ENCODE data around the gene SNX21. TPM values are rescaled to one million over a fixed set of nuclear protein-coding genes. Genes with fewer than 3 reads are reported as not detected.

SNX21 gene
- total RNA-seq, 1 experiment from 2014 or later, result 9.8 TPM

GRCh38 chr20:45878076-45878761 lies 44.6 kb downstream of the SNX21 start:
- ChIA-PET POLR2A (ENCODE audit: unreplicated experiment) (no interaction called here), CTCF (no interaction called here)
- Histone ChIP-seq H3F3A (ENCODE audit: insufficient read depth, low read depth) (peaks cover 13% of the 10 kb centered on the region; the same call in 1 of the 2 replicates), H3K4me3 (no peak overlapping the region), H2AFZ (no peak overlapping the region), H3K9me2 (ENCODE audit: insufficient read depth) (no peaks in the 10 kb centered on the region), H3K27ac (no peak overlapping the region), H3K9me3 (ENCODE audit: insufficient read depth, low read depth) (no peaks in the 10 kb centered on the region), H3K4me1 (replicated peaks; ENCODE audit: insufficient read depth) (peaks cover 11% of the 10 kb centered on the region), H3K27me3 (ENCODE audit: insufficient read depth, low read depth) (no peaks in the 10 kb centered on the region), H4K20me1 (ENCODE audit: insufficient read depth) (no peaks in the 10 kb centered on the region), H3K4me2 (no peak overlapping the region), H3K36me3 (ENCODE audit: low read depth) (peaks cover under 1% of the 10 kb centered on the region; the same call in 1 of the 2 replicates), H3K79me2 (ENCODE audit: low read depth) (peaks cover 21% of the 10 kb centered on the region)
- intact Hi-C loops (cut with micrococcal nuclease; ENCODE audit: unreplicated experiment), result no loop called here
- DNase-seq, result no peak
- BruUV-seq (replicated peaks), result no TSS peak
- TF ChIP-seq EZH2 (IDR thresholded peaks at IDR 0.05; ENCODE audit: low read depth) (no peak), CTCF (conservative IDR thresholded peaks at IDR 0.05) (no peak)

GRCh38 chr20:45880988-45881788 lies 47.6 kb downstream of the SNX21 start, which contains the start of gene ZSWIM1:
Gene ZSWIM1, plus strand, starts transcription at chr20:45881227. Its CDS starts 1,366 bp downstream, at chr20:45882593.
- H3K27me3 ChIP-seq (ENCODE audit: insufficient read depth, low read depth), result no peaks in the 10 kb centered on the region
- POLR2A ChIA-PET (ENCODE audit: unreplicated experiment), result interaction anchor here (0.5 to 0.7 kb wide), 10 partner anchors 25 to 1279 kb away, joined by 3 to 5 read pairs (median 3); no protein-coding TSS in a partner anchor
- peaks cover 8% of the 10 kb centered on the region; the same call in 1 of the 2 replicates for H3K36me3 ChIP-seq (ENCODE audit: low read depth)
- intact Hi-C loops (cut with micrococcal nuclease; ENCODE audit: unreplicated experiment), result loop anchor here (2.0 kb wide), 1 partner anchor 24 kb away; the partner anchor contains the start of genes ACOT8 and ZSWIM3
- peak within 1 kb of the TSS; percentile 14; the same call in 1 of the 2 replicates for H3K27ac ChIP-seq
- peak within 1 kb of the TSS; percentile 86 for H3K4me2 ChIP-seq
- H3K4me3 ChIP-seq, result peak within 1 kb of the TSS; percentile 67
- H3K4me1 ChIP-seq (replicated peaks; ENCODE audit: insufficient read depth), result peaks cover 31% of the 10 kb centered on the region
- H3F3A ChIP-seq (ENCODE audit: insufficient read depth, low read depth), result peaks cover 26% of the 10 kb centered on the region
- H3K79me2 ChIP-seq (ENCODE audit: low read depth), result peaks cover 33% of the 10 kb centered on the region
- H3K9me3 ChIP-seq (ENCODE audit: insufficient read depth, low read depth), result no peaks in the 10 kb centered on the region
- CTCF ChIA-PET, result interaction anchor here (0.5 to 0.6 kb wide), 2 partner anchors 82 to 1673 kb away, joined by 3 to 8 read pairs; no protein-coding TSS in a partner anchor
- no peak for TF ChIP-seq CTCF (conservative IDR thresholded peaks at IDR 0.05)
- TF ChIP-seq EZH2 (IDR thresholded peaks at IDR 0.05; ENCODE audit: low read depth), result no peak
- no peaks in the 10 kb centered on the region for H3K9me2 ChIP-seq (ENCODE audit: insufficient read depth)
- peak; percentile 98 to 99 for DNase-seq
- TSS peak; percentile 54 for BruUV-seq (replicated peaks)
- no peaks in the 10 kb centered on the region for H4K20me1 ChIP-seq (ENCODE audit: insufficient read depth)
- peak within 1 kb of the TSS; percentile 79 for H2AFZ ChIP-seq

GRCh38 chr20:45882469-45883099 lies 49.0 kb downstream of the SNX21 start:
- Histone ChIP-seq H3K79me2 (ENCODE audit: low read depth) (peaks cover 33% of the 10 kb centered on the region), H4K20me1 (ENCODE audit: insufficient read depth) (no peaks in the 10 kb centered on the region), H3K9me2 (ENCODE audit: insufficient read depth) (no peaks in the 10 kb centered on the region), H3K4me1 (replicated peaks; ENCODE audit: insufficient read depth) (peaks cover 31% of the 10 kb centered on the region), H3K27me3 (ENCODE audit: insufficient read depth, low read depth) (no peaks in the 10 kb centered on the region), H3K36me3 (ENCODE audit: low read depth) (peaks cover 8% of the 10 kb centered on the region; the same call in 1 of the 2 replicates), H3K4me2 (peak overlapping the region; percentile 86), H2AFZ (no peak overlapping the region), H3F3A (ENCODE audit: insufficient read depth, low read depth) (peaks cover 28% of the 10 kb centered on the region), H3K9me3 (ENCODE audit: insufficient read depth, low read depth) (no peaks in the 10 kb centered on the region), H3K27ac (no peak overlapping the region), H3K4me3 (no peak overlapping the region)
- ChIA-PET POLR2A (ENCODE audit: unreplicated experiment) (interaction anchor here (0.6 to 0.7 kb wide), 2 partner anchors 17 to 43 kb away, joined by 3 to 4 read pairs; no protein-coding TSS in a partner anchor), CTCF (interaction anchor here (0.6 kb wide), 1 partner anchor 89 kb away, joined by 3 read pairs; no protein-coding TSS in a partner anchor)
- no peak for TF ChIP-seq CTCF (conservative IDR thresholded peaks at IDR 0.05)
- no peak for TF ChIP-seq EZH2 (IDR thresholded peaks at IDR 0.05; ENCODE audit: low read depth)
- no peak for DNase-seq
- intact Hi-C loops (cut with micrococcal nuclease; ENCODE audit: unreplicated experiment), result no loop called here
- BruUV-seq (replicated peaks), result no TSS peak

Data from PC-9 (cell line).